Lower leg skin (tissue), 3 donors: Measurements from ENCODE around the gene GLRX5.
"Not testable (repeated sequence)": the region's sequence is repeated elsewhere in the genome, so short reads cannot be mapped to it uniquely, and the experiment has no call there.

Experiments
- CTCF ChIP-seq, 3 donors: fragments of 450-650 bp; IDR thresholded peaks; one replicate each; pipeline ENCODE4 v1.5.1; 2016; ENCODE audit warnings: antibody characterized with exemption in 3 of 3, mild to moderate bottlenecking in 3 of 3, moderate library complexity in 2 of 3
- POLR2A ChIP-seq, 2 donors: fragments of 450-650 bp; IDR thresholded peaks; one replicate each; pipeline ENCODE4 v1.6.1; 2016 to 2017; ENCODE audit warnings: antibody characterized with exemption in 2 of 2, mild to moderate bottlenecking in 1 of 2, moderate library complexity in 1 of 2

- TF ChIP-seq CTCF, POLR2A (IDR thresholded peaks at IDR 0.05): not testable (repeated sequence)
Observed at GRCh38 chr14:95591182-95591581, 56.3 kb downstream of the GLRX5 start.
